Stimulated activated CD4-positive, alpha-beta T cell treated with anti-CD3 and anti-CD28 coated beads, Interleukin-15, amount 100 ng/mL, for 24 hours (primary cell): ENCODE measurements around the gene APOBEC3C.
A peak's percentile ranks its signal among the peaks of the same experiment; 100 is the strongest.
"Not testable (repeated sequence)": the region's sequence is repeated elsewhere in the genome, so short reads cannot be mapped to it uniquely, and the experiment has no call there.

ENCODE experiments used
- DNase-seq: peaks from one replicate; pipeline ENCODE4 v3.0.0-alpha.2; 2020

The APOBEC3C gene

GRCh38 chr22:38984224-38984623 lies 29.8 kb upstream of the APOBEC3C start:
- no peak for DNase-seq

GRCh38 chr22:38984784-38985757 lies 29.0 kb upstream of the APOBEC3C start:
- peak; percentile 89 for DNase-seq

- no peak for DNase-seq
Measured at GRCh38 chr22:38986629-38987028, 27.4 kb upstream of the APOBEC3C start.

- DNase-seq, result peak; percentile 42
Measured at GRCh38 chr22:38987171-38987895, 26.7 kb upstream of the APOBEC3C start.

- no peak for DNase-seq
Measured at GRCh38 chr22:38989466-38989865, 24.6 kb upstream of the APOBEC3C start.

- DNase-seq, result peak; percentile 38
Measured at GRCh38 chr22:38992871-38993371, 21.1 kb upstream of the APOBEC3C start.

- DNase-seq, result no peak
Measured at GRCh38 chr22:38996105-38996504, 18.0 kb upstream of the APOBEC3C start.

- DNase-seq, result no peak
Measured at GRCh38 chr22:38997518-38997917, 16.5 kb upstream of the APOBEC3C start.

- DNase-seq, result peak; percentile 82
Measured at GRCh38 chr22:39003165-39003638, 10.9 kb upstream of the APOBEC3C start.

- no peak for DNase-seq
Measured at GRCh38 chr22:39007177-39007576, 6.9 kb upstream of the APOBEC3C start.

- DNase-seq, result not testable (repeated sequence)
Measured at GRCh38 chr22:39008271-39008850, 5.7 kb upstream of the APOBEC3C start.

GRCh38 chr22:39010946-39011345 lies 3.1 kb upstream of the APOBEC3C start:
- DNase-seq, result no peak

GRCh38 chr22:39012533-39013511 lies 1.2 kb upstream of the APOBEC3C start:
- no peak for DNase-seq

GRCh38 chr22:39013561-39013941 lies 506 bp upstream of the APOBEC3C start:
- DNase-seq, result not testable (repeated sequence)

- DNase-seq, result peak; percentile 27
Measured at GRCh38 chr22:39014723-39015121, 665 bp downstream of the APOBEC3C start.

GRCh38 chr22:39016592-39016991 lies 2.5 kb downstream of the APOBEC3C start:
- DNase-seq, result no peak

GRCh38 chr22:39017596-39018365 lies 3.7 kb downstream of the APOBEC3C start:
- no peak for DNase-seq

GRCh38 chr22:39020021-39020651 lies 6.1 kb downstream of the APOBEC3C start:
- not testable (repeated sequence) for DNase-seq

- peak; percentile 21 for DNase-seq
Measured at GRCh38 chr22:39021552-39022250, 7.6 kb downstream of the APOBEC3C start.
